K562 (cell line): ENCODE results near the gene YPEL3. TPM values are rescaled to one million over a fixed set of nuclear protein-coding genes. Genes with fewer than 3 reads are reported as not detected.

Experiments used
- AFF4 ChIP-seq: sonication (generic); formaldehyde crosslinking; IDR thresholded peaks from 2 replicates; pipeline ENCODE4 v1.8.0; 2023; ENCODE audit warnings: mild to moderate bottlenecking, missing genetic modification reagents
- CEBPG ChIP-seq, 3 experiments: fragments of 200-800 bp in 1 of 3; sonication (Bioruptor generic) in 1 of 3; sonication (generic) in 1 of 3; formaldehyde crosslinking in 1 of 3; IDR thresholded peaks in 2 of 3; conservative IDR thresholded peaks in 1 of 3; 2 replicates each; pipeline versions ENCODE4 v1.6.1 to v1.8.0; 2016 to 2022; ENCODE audit warnings: missing compliant biosample characterization in 2 of 3, missing genetic modification characterization in 2 of 3, mild to moderate bottlenecking in 1 of 3, missing genetic modification reagents in 1 of 3
- ELF4 ChIP-seq: fragments of 450-650 bp; formaldehyde crosslinking; IDR thresholded peaks from 2 replicates; pipeline ENCODE4 v1.4.0; 2022; ENCODE audit warnings: missing genetic modification characterization
- EP400 ChIP-seq: fragments of 450-650 bp; IDR thresholded peaks from 2 replicates; pipeline ENCODE4 v1.6.1; 2017; ENCODE audit warnings: antibody characterized with exemption, mild to moderate bottlenecking, moderate library complexity
- ETV5 ChIP-seq: sonication (generic); formaldehyde crosslinking; IDR thresholded peaks from 2 replicates; pipeline ENCODE4 v1.4.0; 2020; ENCODE audit warnings: low read depth, mild to moderate bottlenecking, missing genetic modification reagents
- HDAC1 ChIP-seq, 2 experiments: fragments of 450-650 bp; IDR thresholded peaks; 2 replicates each; pipeline ENCODE4 v1.6.1; 2016 to 2017; ENCODE audit warnings: inconsistent platforms in 1 of 2, mild to moderate bottlenecking in 1 of 2, moderate library complexity in 1 of 2
- HES1 ChIP-seq: fragments of 450-650 bp; IDR thresholded peaks from 2 replicates; pipeline ENCODE4 v1.6.1; 2016; ENCODE audit warnings: low read depth, mild to moderate bottlenecking, moderate library complexity
- KDM5B ChIP-seq: fragments of 200-600 bp; sonication (generic); IDR thresholded peaks from 2 replicates; pipeline ENCODE4 v1.6.1; 2012; ENCODE audit warnings: low read depth, mild to moderate bottlenecking, moderate library complexity, low read length, control low read depth, inconsistent platforms; ENCODE audit not compliant: insufficient replicate concordance
- MTA3 ChIP-seq: fragments of 450-650 bp; formaldehyde crosslinking; IDR thresholded peaks from 2 replicates; pipeline ENCODE4 v1.6.1; 2017; ENCODE audit warnings: mild to moderate bottlenecking, borderline replicate concordance
- POLR2G ChIP-seq: fragments of 200-400 bp; formaldehyde crosslinking; IDR thresholded peaks from 2 replicates; pipeline ENCODE4 v1.6.1; 2017; ENCODE audit warnings: low read depth, mild to moderate bottlenecking, antibody characterized with exemption, low read length, moderate library complexity
- RNF2 ChIP-seq: sonication (generic); IDR thresholded peaks from 2 replicates; pipeline ENCODE4 v1.6.1; 2016
- SAFB2 ChIP-seq: fragments of 200-400 bp; formaldehyde crosslinking; IDR thresholded peaks from 2 replicates; pipeline ENCODE4 v1.6.1; 2018; ENCODE audit warnings: borderline replicate concordance, low read length, low read depth, moderate library complexity; ENCODE audit not compliant: severe bottlenecking
- SMAD4 ChIP-seq: fragments of 250-450 bp; sonication (Bioruptor Pico); conservative IDR thresholded peaks from 2 replicates; pipeline ENCODE4 v1.8.0; 2021; ENCODE audit warnings: inconsistent platforms, mild to moderate bottlenecking, moderate library complexity
- TGIF2 ChIP-seq: sonication (generic); formaldehyde crosslinking; IDR thresholded peaks from 2 replicates; pipeline ENCODE4 v1.8.1; 2022; ENCODE audit warnings: mild to moderate bottlenecking, missing genetic modification reagents, moderate library complexity
- ZFX ChIP-seq: sonication (generic); formaldehyde crosslinking; IDR thresholded peaks from 2 replicates; pipeline ENCODE4 v1.8.0; 2022; ENCODE audit warnings: mild to moderate bottlenecking, missing genetic modification reagents, moderate library complexity
- ZNF316 ChIP-seq: fragments of 450-650 bp; IDR thresholded peaks from 2 replicates; pipeline ENCODE4 v1.6.1; 2016
- ZNF395 ChIP-seq: fragments of 200-800 bp; sonication (Bioruptor generic); IDR thresholded peaks from 2 replicates; pipeline ENCODE4 v1.6.1; 2017; ENCODE audit warnings: missing genetic modification characterization, missing compliant biosample characterization
- polyA plus RNA-seq, 8 experiments: library from polyadenylated mRNA; depleted of rRNA in 4 of 8; stranded (reverse) in 5 of 8; unstranded in 3 of 8; fragments of >200 nt; fragmentation: Nextera tagmentation in 2 of 8; fragmentation: Illumina TruSeq in 1 of 8; extraction: Ambion mirVana in 2 of 8; extraction: Trizol in 1 of 8; gene quantifications; 2 replicates each; pipeline versions ENCODE4 v1.2.1 to v1.2.3, GENCODE V29; 2011 to 2014; ENCODE audit warnings: inconsistent platforms in 1 of 8, missing spikeins in 1 of 8
- total RNA-seq, 7 experiments: library from RNA; depleted of rRNA in 6 of 7; stranded (reverse); fragments of >200 nt in 6 of 7; fragmentation: Illumina TruSeq in 2 of 7; extraction: Trizol in 2 of 7; gene quantifications; 2 replicates each; pipeline versions ENCODE4 v1.2.1 to v1.2.3, GENCODE V29; 2011 to 2021; ENCODE audit warnings: low replicate concordance in 1 of 7

The YPEL3 gene
- total and polyA plus RNA-seq, 9 of the 15 experiments (the other 6 are each of a cell fraction or from before 2014, with no cell fraction given): 0.41 to 15.0 (median 2.9) TPM

- TF ChIP-seq AFF4 (CRISPR knock-in tag): peak; percentile 43; the same call in 1 of the 2 replicates
- peak; percentile 94 for TF ChIP-seq ZFX (CRISPR knock-in tag)
- no peak for TF ChIP-seq TGIF2 (CRISPR knock-in tag)
- no peak for TF ChIP-seq CEBPG (CRISPR knock-in tag; IDR thresholded peaks at IDR 0.05)
- TF ChIP-seq CEBPG (tag; conservative IDR thresholded peaks at IDR 0.05 in 1 of 2, IDR thresholded peaks at IDR 0.05 in 1 of 2): no peak
- no peak for TF ChIP-seq ELF4 (CRISPR knock-in tag)
- peak; percentile 56; the same call in 1 of the 2 replicates for TF ChIP-seq EP400
- TF ChIP-seq POLR2G: peak; percentile 85
- 0 out of 2 replicates have a peak, but pooled peaks have one; percentile 59 for TF ChIP-seq ZNF395 (CRISPR knock-in tag)
- TF ChIP-seq HDAC1 (IDR thresholded peaks at IDR 0.05): no peak
- TF ChIP-seq RNF2: peak; percentile 23; the same call in 1 of the 2 replicates
- TF ChIP-seq SMAD4 (CRISPR knock-in tag): peak; percentile 61
- 0 out of 2 replicates have a peak, but pooled peaks have one; percentile 50 for TF ChIP-seq MTA3
- peak; percentile 41 for TF ChIP-seq KDM5B
- TF ChIP-seq ZNF316: no peak
- peak; percentile 61; the same call in 1 of the 2 replicates for TF ChIP-seq ETV5 (CRISPR knock-in tag)
- TF ChIP-seq HES1: no peak
- TF ChIP-seq SAFB2: no peak
Observed at GRCh38 chr16:30096105-30096861, at the start of gene YPEL3 (continued).
